Iris pigment epithelial cell (primary cell): ENCODE measurements around the gene COX7A2L.
A peak's percentile ranks its signal among the peaks of the same experiment; 100 is the strongest.
"Not testable (repeated sequence)": the region's sequence is repeated elsewhere in the genome, so short reads cannot be mapped to it uniquely, and the experiment has no call there.

Experiments
- DNase-seq: peaks from one replicate; pipeline ENCODE4 v3.0.0-alpha.2; 2011; ENCODE audit warnings: low read depth

COX7A2L gene

DNA sequence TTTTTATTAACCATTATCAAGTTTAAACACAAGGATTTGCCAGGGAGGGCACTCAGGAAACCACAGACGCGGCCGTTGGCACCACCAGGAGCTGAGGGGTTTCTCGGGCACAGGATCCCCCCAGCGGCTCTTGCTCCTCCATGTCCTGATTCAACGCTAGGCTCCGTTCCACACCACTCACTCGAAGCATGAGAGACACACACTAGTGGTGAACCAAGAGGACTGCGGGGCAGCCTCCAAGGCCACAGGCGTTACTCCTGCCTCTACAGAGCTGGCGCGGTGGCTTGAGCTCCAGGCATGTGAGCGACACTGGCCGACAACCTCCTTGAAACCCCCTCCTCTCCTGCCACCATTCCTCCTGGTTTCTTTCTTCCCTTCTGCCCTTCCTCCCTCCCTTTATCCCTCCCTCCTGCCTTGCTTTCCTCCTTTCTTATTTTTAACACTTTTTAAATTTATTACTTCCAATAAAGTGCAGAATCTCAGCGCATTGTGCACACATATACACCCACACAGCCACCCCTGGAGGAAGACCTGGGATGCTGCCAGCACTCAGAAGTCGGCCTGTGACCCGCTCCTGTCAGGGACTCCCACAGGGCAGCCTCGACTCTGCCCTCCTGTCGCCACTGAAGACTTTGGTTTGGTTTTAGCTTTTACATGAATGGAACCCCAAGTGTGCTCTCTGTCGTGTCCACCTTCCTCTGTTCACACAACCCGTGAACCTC, 21.7 kb downstream of the COX7A2L start:
- no peak for DNase-seq

DNA sequence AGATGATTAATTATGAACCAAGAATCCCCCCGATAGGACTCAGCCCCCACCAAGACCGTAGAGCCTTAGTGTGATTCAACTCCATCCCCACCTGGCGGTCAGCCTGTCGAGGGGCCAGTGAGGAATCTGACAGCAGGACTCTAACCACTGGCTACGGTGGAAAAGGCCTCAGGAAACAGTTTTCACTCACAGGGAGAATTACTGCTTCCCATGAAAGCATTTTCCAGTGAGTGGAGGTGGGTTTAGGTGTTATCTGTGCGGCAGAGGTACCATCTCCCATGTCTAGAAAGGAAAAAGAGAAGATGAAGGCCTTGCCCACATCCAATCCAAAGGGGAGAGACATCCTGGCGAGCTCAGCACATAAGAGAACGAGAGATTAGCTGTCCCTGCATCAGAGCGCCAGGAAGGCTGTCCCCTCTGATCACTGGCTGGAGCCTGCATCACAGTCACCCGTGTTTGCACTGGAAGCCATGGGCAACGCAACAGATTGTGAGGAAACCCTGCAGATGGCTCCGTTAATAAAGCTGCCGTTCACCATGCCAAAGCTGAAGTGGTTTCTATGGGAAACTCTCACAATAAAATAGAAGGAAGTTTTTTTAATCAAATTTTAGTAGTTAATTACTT, 22.3 kb downstream of the COX7A2L start:
- DNase-seq, result no peak

- DNase-seq, result no peak
Observed at GRCh38 chr2:42337846-42338566, 23.0 kb downstream of the COX7A2L start.

GRCh38 chr2:42337356-42337820, 23.6 kb downstream of the COX7A2L start:
- no peak for DNase-seq

- DNase-seq, result no peak
Observed at GRCh38 chr2:42336361-42336965, 24.6 kb downstream of the COX7A2L start.

GRCh38 chr2:42335514-42336104, 25.4 kb downstream of the COX7A2L start:
- DNase-seq, result no peak

GRCh38 chr2:42334865-42335264, 26.2 kb downstream of the COX7A2L start:
- not testable (repeated sequence) for DNase-seq

DNA sequence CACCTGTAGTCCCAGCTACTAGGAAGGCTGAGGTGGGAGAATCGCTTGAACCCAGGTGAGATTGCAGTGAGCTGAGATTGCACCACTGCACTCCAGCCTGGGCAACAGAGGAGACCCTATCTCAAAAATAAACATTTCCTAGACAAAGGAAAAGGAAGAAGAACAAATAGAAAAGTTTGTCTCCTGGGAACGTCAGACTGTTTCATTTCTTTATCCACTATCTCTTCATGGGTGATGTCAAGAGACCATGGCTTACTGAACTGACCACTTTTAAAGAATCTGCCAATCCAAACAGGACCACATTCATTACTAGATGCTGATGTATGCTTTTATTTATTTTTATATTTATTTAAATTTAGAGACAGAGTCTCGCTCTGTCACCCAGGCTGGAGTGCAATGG, 26.8 kb downstream of the COX7A2L start:
- no peak for DNase-seq

GRCh38 chr2:42333579-42333978, 27.4 kb downstream of the COX7A2L start:
- DNase-seq, result no peak

- no peak for DNase-seq
Observed at GRCh38 chr2:42332575-42332974, 28.4 kb downstream of the COX7A2L start.

- peak; percentile 74 for DNase-seq
Observed at GRCh38 chr2:42331569-42332284, 29.3 kb downstream of the COX7A2L start.

DNA sequence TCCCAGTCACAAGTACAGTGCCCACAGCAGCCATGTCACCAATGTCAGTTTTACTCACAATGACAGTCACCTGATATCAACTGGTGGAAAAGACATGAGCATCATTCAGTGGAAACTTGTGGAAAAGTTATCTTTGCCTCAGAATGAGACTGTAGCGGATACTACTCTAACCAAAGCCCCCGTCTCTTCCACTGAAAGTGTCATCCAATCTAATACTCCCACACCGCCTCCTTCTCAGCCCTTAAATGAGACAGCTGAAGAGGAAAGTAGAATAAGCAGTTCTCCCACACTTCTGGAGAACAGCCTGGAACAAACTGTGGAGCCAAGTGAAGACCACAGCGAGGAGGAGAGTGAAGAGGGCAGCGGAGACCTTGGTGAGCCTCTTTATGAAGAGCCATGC, 31.3 kb downstream of the COX7A2L start:
- DNase-seq, result no peak

GRCh38 chr2:42328923-42329322, 32.1 kb downstream of the COX7A2L start:
- DNase-seq, result no peak

DNA sequence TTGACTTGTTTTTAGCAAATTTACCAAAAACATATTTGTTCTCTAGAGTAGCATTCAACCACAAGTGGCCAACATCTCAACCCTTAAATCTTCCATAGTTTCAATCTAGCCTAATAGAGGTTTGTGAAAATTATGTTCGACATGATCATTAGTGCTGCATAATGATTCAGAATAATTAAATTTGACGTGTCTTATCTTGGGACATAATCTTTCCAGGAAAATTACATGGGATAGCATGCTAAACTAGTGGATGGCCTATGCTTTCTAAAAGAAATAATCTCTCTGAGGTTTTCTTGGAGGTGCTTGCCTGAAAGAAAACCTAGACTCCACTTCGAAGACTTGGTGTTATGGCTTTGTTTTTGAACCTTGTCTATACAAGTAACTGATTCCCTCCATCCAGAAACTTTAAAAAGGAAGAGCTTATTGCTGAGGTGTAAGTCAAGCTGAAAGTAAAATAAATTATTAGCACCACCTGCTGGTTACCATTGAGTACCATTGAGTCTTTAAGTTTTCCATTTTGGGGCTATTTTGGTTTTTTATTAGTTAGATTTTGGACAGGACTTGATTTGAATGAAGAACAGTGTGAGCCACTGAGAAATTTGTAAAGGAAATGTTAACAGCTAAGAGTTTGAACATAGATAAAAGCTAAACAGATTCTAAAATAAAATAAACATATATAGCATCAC, 32.7 kb downstream of the COX7A2L start:
- DNase-seq, result peak; percentile 53

GRCh38 chr2:42327125-42327524, 33.9 kb downstream of the COX7A2L start:
- peak; percentile 41 for DNase-seq

- no peak for DNase-seq
Observed at GRCh38 chr2:42325609-42326008, 35.4 kb downstream of the COX7A2L start.

DNA sequence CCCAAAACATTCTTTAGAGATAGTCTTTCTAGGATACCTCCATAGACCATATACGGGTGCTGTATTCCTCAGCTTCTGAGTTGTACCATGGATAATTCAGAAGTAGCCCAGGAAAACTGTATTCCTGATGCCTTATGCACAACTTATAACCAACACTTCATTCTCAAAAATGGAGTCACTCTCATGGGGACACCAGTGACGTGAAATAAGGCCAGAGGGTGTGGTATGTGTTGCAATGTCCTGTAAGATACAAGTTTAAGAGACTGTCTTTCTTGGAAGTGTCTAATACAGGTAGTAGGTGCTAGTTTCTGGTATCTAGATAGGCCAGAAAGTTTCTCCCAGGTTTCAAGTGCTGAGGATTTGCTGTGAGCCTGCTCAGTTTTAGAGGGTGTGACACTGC, 36.1 kb downstream of the COX7A2L start:
- no peak for DNase-seq

DNA sequence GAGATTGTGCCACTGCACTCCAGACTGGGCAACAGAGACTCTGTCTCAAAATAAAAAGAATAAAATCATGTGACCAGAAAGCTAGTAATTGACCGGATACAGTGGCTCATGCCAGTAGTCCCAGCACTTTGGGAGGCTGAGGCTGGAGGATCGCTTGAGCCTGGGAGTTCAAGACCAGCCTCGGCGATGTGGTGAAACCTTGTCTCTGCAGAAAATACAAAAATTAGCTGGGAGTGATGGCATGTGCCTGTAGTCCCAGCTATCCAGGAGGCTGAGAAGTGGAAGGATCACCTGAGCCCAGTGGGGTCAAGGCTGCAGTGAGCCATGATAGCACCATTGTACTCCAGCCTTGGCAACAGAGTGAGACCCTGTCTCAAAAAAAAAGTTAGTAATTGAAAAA, 36.8 kb downstream of the COX7A2L start:
- DNase-seq, result no peak

- no peak for DNase-seq
Observed at GRCh38 chr2:42321452-42322064, 39.5 kb downstream of the COX7A2L start.

DNA sequence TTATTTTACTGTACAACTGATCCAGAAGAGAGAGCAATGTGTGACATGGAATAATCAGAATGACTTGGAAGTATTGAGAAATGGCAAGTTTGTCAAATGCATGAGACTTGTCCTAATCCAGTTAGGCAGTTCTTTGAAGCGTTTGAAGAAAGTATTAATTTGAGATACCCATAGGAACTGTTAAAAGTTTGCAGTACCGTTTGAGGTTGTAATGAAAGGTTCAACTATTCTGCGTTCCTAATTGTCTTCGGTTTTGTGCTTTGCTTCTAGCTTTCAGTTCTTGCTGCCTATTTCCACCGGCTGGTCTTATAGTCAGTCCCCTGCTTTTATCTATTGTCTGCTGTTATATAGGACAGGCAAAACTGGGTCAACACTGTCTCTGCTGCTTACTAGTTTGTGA, 41.8 kb downstream of the COX7A2L start:
- no peak for DNase-seq

GRCh38 chr2:42317945-42318344, 43.1 kb downstream of the COX7A2L start:
- no peak for DNase-seq
